ENCODE data around the gene TMEM132E.
A peak's percentile ranks its signal among the peaks of the same experiment; 100 is the strongest.
"Not testable (repeated sequence)": the region's sequence is repeated elsewhere in the genome, so short reads cannot be mapped to it uniquely, and the experiment has no call there.

Gene TMEM132E

GRCh38 chr17:34579017-34579946 lies at the start of gene TMEM132E:
Gene TMEM132E (plus strand): TSS chr17:34579582. CDS start chr17:34581077, 1,495 bp downstream.
- H3K27me3 ChIP-seq (ENCODE audit: control insufficient read depth, insufficient read depth, low read length): peaks cover 44% of the 10 kb centered on the region
- H3K4me1 ChIP-seq (ENCODE audit: control insufficient read depth, insufficient read depth, low read length): peaks cover 12% of the 10 kb centered on the region
- no peak within 1 kb of the TSS for H3K27ac ChIP-seq (ENCODE audit: low read depth, low read length)
- H3K36me3 ChIP-seq (ENCODE audit: control insufficient read depth, insufficient read depth, low read length): no peaks in the 10 kb centered on the region
- H3K4me3 ChIP-seq (ENCODE audit: low read length): peak within 1 kb of the TSS; percentile 62
- no peak within 1 kb of the TSS for H3K9ac ChIP-seq (ENCODE audit: low read length)

DNA sequence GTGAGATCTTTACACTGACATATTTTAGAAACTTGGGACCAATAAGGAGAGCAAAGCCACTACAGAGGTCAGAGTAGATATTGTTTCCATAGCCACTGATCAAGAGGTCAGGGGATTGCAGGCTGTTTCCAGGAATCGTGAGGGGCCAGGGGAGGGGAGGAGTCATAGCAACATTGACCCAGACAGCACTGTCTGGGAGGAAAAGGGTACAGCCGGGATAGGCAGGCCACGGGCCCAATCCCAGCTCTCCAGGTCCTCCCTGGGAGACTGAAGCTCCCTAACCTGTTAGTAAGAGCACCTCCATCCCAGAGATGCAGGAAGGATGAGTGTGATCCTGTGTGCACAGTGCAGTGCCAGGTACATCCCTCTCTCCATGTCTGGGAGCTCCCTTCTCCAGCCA lies 48.5 kb upstream of the TMEM132E start:
- H3K27ac ChIP-seq (ENCODE audit: low read depth, low read length): no peak overlapping the region
- H3K36me3 ChIP-seq (ENCODE audit: control insufficient read depth, insufficient read depth, low read length): no peaks in the 10 kb centered on the region
- H3K4me3 ChIP-seq (ENCODE audit: low read length): no peak overlapping the region
- H3K4me1 ChIP-seq (ENCODE audit: control insufficient read depth, insufficient read depth, low read length): no peaks in the 10 kb centered on the region
- no peak overlapping the region for H3K9ac ChIP-seq (ENCODE audit: low read length)
- H3K27me3 ChIP-seq (ENCODE audit: control insufficient read depth, insufficient read depth, low read length): no peaks in the 10 kb centered on the region

DNA sequence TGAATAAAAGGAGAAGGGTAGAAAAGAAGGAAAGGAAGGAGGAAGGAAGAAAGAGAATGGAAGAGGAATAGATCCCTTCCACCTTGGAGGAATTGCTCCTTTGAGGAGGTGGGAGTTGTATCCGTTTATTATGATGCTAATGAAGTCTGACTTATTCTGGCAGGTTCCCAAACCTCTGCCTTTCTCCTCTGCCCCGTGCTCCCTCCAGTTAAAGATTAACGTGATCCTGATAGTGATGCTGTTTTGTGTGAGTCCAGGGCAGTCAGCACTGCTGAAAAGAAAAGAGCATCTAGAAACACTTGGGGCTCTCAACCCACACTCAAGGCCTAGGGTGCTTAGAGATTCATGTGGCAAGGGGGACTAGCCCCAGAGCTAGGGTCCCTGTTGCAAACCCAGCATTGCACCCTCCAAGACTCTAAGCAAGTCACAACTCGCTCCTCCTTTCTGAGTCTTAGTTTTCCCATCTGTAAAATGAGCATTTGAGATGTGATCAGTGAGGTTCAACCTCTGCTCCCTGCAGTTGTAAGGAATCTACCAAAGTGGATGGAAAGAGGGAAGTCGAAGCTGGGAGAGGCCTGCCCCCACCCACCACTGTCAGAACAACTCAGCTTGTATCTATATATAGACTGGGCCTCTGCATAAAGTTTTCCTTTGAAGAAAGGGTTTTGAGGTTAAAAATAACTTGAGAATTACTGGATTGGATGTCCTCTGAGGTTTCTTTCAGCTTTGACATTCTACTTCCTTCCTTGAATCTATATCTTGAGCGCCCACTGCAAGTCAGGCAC lies 46.9 kb upstream of the TMEM132E start:
- Histone ChIP-seq H3K36me3 (ENCODE audit: control insufficient read depth, insufficient read depth, low read length) (no peaks in the 10 kb centered on the region), H3K27me3 (ENCODE audit: control insufficient read depth, insufficient read depth, low read length) (no peaks in the 10 kb centered on the region), H3K27ac (ENCODE audit: low read depth, low read length) (no peak overlapping the region), H3K4me3 (ENCODE audit: low read length) (no peak overlapping the region), H3K4me1 (ENCODE audit: control insufficient read depth, insufficient read depth, low read length) (no peaks in the 10 kb centered on the region), H3K9ac (ENCODE audit: low read length) (no peak overlapping the region)

GRCh38 chr17:34533806-34534527 lies 45.4 kb upstream of the TMEM132E start:
- Histone ChIP-seq H3K9ac (ENCODE audit: low read length) (no peak overlapping the region), H3K27ac (ENCODE audit: low read depth, low read length) (no peak overlapping the region), H3K4me1 (ENCODE audit: control insufficient read depth, insufficient read depth, low read length) (no peaks in the 10 kb centered on the region), H3K4me3 (ENCODE audit: low read length) (no peak overlapping the region), H3K36me3 (ENCODE audit: control insufficient read depth, insufficient read depth, low read length) (no peaks in the 10 kb centered on the region), H3K27me3 (ENCODE audit: control insufficient read depth, insufficient read depth, low read length) (no peaks in the 10 kb centered on the region)

- Histone ChIP-seq H3K4me3 (ENCODE audit: low read length) (no peak overlapping the region), H3K4me1 (ENCODE audit: control insufficient read depth, insufficient read depth, low read length) (no peaks in the 10 kb centered on the region), H3K27ac (ENCODE audit: low read depth, low read length) (no peak overlapping the region), H3K9ac (ENCODE audit: low read length) (no peak overlapping the region), H3K27me3 (ENCODE audit: control insufficient read depth, insufficient read depth, low read length) (peaks cover 3% of the 10 kb centered on the region), H3K36me3 (ENCODE audit: control insufficient read depth, insufficient read depth, low read length) (no peaks in the 10 kb centered on the region)
Measured at GRCh38 chr17:34537445-34537844, 41.9 kb upstream of the TMEM132E start.

DNA sequence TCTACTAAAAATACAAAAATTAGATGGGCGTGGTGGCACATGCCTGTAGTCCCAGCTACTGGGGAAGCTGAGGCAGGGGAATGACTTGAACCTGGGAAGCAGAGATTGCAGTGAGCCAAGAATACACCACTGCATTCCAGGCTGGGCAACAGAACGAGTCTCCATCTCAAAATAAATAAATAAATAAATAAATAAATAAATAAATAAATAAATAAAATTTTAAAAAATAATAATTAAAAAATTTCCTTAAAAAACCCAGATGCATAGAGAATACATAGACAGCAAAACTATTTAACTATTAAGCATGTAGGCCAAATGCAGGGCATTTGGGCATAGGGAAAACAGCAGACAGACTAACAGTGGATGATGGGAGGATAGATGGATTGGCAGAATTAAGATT lies 40.8 kb upstream of the TMEM132E start:
- not testable (repeated sequence) for H3K36me3 ChIP-seq (ENCODE audit: control insufficient read depth, insufficient read depth, low read length); H3K9ac ChIP-seq (ENCODE audit: low read length); H3K4me3 ChIP-seq (ENCODE audit: low read length); H3K27me3 ChIP-seq (ENCODE audit: control insufficient read depth, insufficient read depth, low read length); H3K27ac ChIP-seq (ENCODE audit: low read depth, low read length); H3K4me1 ChIP-seq (ENCODE audit: control insufficient read depth, insufficient read depth, low read length)

DNA sequence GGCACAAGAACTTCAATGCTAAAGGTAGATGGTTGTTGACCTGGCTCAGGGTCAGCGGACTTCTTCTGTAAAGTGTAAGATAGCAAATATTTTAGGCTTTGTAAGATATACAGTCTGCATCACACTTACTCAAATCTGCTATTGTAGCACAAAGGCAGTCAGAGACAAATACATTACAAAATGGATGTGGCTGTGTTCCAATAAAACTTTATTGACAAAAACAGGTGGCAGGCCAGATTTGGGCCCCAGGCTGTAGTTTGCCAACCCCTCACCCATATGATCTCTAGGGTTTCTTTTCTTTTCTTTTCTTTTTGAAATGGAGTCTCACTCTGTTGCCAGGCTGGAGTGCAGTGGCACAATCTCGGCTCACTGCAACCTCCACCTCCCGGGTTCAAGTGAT lies 39.5 kb upstream of the TMEM132E start:
- Histone ChIP-seq H3K4me1 (ENCODE audit: control insufficient read depth, insufficient read depth, low read length) (no peaks in the 10 kb centered on the region), H3K27me3 (ENCODE audit: control insufficient read depth, insufficient read depth, low read length) (peaks cover 3% of the 10 kb centered on the region), H3K36me3 (ENCODE audit: control insufficient read depth, insufficient read depth, low read length) (no peaks in the 10 kb centered on the region), H3K9ac (ENCODE audit: low read length) (no peak overlapping the region), H3K4me3 (ENCODE audit: low read length) (no peak overlapping the region), H3K27ac (ENCODE audit: low read depth, low read length) (no peak overlapping the region)

DNA sequence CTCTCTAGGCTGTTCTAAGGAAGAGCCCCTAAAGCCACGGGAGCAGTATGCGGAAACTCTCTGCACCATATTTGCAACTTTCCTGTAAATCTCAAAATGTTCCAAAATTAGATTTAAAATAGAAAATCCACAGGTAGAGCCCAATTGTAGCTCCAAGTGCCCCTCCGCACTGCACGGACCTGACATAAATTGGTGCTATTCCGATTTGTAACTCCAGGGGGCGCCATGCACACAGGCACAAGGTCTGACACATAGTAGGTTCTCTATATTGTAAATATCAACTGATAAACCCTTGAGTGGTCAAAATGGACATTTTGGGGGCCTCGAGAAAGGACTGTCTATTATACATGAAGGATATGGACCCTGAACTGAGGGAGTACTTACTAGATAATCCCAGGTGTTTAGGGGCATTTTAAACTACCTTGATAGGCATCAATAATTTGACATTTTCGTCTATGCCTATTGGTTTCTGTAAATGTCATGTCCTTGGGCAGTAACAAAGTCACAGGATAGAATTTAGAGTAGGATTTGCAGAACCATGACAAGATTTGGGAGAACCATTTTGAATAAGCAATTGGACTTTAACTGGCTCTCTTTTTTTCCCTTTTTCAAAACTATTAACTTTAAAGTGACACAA lies 36.6 kb upstream of the TMEM132E start:
- Histone ChIP-seq H3K36me3 (ENCODE audit: control insufficient read depth, insufficient read depth, low read length) (no peaks in the 10 kb centered on the region), H3K4me3 (ENCODE audit: low read length) (no peak overlapping the region), H3K27ac (ENCODE audit: low read depth, low read length) (no peak overlapping the region), H3K27me3 (ENCODE audit: control insufficient read depth, insufficient read depth, low read length) (peaks cover 3% of the 10 kb centered on the region), H3K4me1 (ENCODE audit: control insufficient read depth, insufficient read depth, low read length) (no peaks in the 10 kb centered on the region), H3K9ac (ENCODE audit: low read length) (no peak overlapping the region)

DNA sequence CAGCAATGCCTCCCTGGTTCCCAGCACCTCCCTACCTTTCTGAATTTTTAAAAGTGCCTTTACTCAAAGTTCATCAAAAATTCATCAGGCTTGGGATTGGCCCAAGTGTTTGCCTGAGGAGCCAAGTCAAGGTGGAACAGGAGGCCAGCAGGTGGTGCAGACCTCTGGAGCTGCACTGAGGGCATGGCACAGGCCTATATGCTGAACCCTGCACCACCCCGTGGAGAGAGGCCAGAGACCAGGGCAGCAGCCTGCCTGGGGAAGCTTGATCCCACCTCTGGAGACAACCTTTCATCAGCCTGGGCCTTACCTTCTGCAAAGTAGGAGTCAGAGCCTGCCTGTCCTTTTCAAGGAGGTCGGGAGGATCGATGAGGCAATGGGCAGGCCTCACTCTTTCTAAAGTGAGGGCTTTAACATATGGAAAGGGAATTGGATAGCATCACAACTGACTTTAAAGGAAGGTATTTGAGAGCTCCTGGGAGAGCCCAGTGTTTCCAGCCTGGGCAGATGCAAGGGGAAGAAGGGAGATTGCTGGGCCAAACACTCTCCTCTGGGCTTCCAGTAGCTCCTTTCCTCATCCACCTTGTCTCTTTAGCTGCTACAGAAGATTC lies 31.8 kb upstream of the TMEM132E start:
- Histone ChIP-seq H3K36me3 (ENCODE audit: control insufficient read depth, insufficient read depth, low read length) (no peaks in the 10 kb centered on the region), H3K27ac (ENCODE audit: low read depth, low read length) (no peak overlapping the region), H3K4me1 (ENCODE audit: control insufficient read depth, insufficient read depth, low read length) (no peaks in the 10 kb centered on the region), H3K27me3 (ENCODE audit: control insufficient read depth, insufficient read depth, low read length) (no peaks in the 10 kb centered on the region), H3K4me3 (ENCODE audit: low read length) (no peak overlapping the region), H3K9ac (ENCODE audit: low read length) (no peak overlapping the region)

DNA sequence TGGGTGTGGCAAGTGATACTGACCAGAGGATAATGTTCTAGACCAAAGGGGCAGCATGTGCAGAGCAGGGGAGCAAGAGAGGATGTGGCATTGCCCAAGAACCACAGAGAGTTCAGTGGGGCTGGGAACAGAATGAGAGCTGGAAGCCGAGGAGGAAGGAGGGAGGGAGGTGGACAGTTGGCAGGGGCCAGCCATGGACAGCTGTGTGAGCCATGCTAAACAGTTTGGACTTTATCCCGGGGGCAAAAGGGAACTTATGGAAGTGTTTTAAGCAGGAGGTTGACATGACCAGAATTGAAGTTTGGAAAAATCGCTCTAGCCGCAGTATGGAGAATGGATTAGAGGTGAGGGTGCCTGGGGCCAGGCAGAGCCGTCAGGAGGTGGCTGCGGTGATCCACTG lies 29.4 kb upstream of the TMEM132E start:
- Histone ChIP-seq H3K36me3 (ENCODE audit: control insufficient read depth, insufficient read depth, low read length) (no peaks in the 10 kb centered on the region), H3K4me3 (ENCODE audit: low read length) (no peak overlapping the region), H3K27me3 (ENCODE audit: control insufficient read depth, insufficient read depth, low read length) (no peaks in the 10 kb centered on the region), H3K27ac (ENCODE audit: low read depth, low read length) (no peak overlapping the region), H3K4me1 (ENCODE audit: control insufficient read depth, insufficient read depth, low read length) (no peaks in the 10 kb centered on the region), H3K9ac (ENCODE audit: low read length) (no peak overlapping the region)

DNA sequence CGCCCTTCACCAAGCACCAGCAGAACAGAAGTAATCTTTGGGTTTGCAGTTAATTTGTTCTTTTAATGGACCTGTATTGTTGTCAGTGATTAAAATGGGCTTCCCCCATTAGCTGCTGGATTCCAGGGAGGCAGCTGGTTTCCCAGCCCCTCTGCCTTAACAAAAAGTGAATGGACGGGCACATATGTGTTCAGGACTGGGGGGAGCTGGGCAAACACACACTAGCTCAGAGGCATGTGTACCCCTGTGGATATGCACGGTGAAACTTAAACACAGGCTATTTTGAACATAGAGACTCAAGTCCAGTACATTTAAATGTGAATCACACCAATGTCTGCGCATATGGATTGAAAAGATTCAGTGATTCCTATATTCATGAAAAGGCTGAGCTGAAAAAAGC lies 25.5 kb upstream of the TMEM132E start:
- Histone ChIP-seq H3K27ac (ENCODE audit: low read depth, low read length) (no peak overlapping the region), H3K36me3 (ENCODE audit: control insufficient read depth, insufficient read depth, low read length) (no peaks in the 10 kb centered on the region), H3K9ac (ENCODE audit: low read length) (no peak overlapping the region), H3K4me3 (ENCODE audit: low read length) (no peak overlapping the region), H3K4me1 (ENCODE audit: control insufficient read depth, insufficient read depth, low read length) (no peaks in the 10 kb centered on the region), H3K27me3 (ENCODE audit: control insufficient read depth, insufficient read depth, low read length) (no peaks in the 10 kb centered on the region)

Measured in rectal smooth muscle tissue (tissue), 1 donor.